NB4 (cell line): ENCODE measurements around the gene DTL.

ENCODE experiments used
- DNase-seq: peaks from one replicate; pipeline ENCODE4 v3.0.0; 2010; ENCODE audit warnings: low read depth
- H3K4me3 ChIP-seq: one replicate; pipeline ENCODE4 v1.5.1; 2011; ENCODE audit warnings: mild to moderate bottlenecking, low read depth, low read length, moderate library complexity
- CTCF ChIP-seq: IDR thresholded peaks from one replicate; pipeline ENCODE4 v1.5.1; 2012; ENCODE audit warnings: low read depth, low read length
- MAX ChIP-seq: IDR thresholded peaks from 2 replicates; pipeline ENCODE4 v1.6.1; 2011; ENCODE audit warnings: low read depth, low read length
- MYC ChIP-seq: IDR thresholded peaks from 2 replicates; pipeline ENCODE4 v1.6.1; 2011; ENCODE audit warnings: low read depth, low read length
- POLR2A ChIP-seq: IDR thresholded peaks from 2 replicates; pipeline ENCODE4 v1.6.1; 2011; ENCODE audit warnings: mild to moderate bottlenecking; ENCODE audit not compliant: insufficient read length; ENCODE audit errors: extremely low read depth

The DTL gene

GRCh38 chr1:212089560-212090163 lies 54.1 kb downstream of the DTL start:
- no peak overlapping the region for H3K4me3 ChIP-seq
- TF ChIP-seq CTCF (no peak), POLR2A (no peak), MYC (no peak), MAX (no peak)
- peak; percentile 22 for DNase-seq

- DNase-seq = no peak
- no peak overlapping the region for H3K4me3 ChIP-seq
- TF ChIP-seq CTCF = no peak
- no peak for TF ChIP-seq POLR2A
- TF ChIP-seq MYC = no peak
Observed at GRCh38 chr1:212091438-212092121, 56.0 kb downstream of the DTL start.

GRCh38 chr1:212097360-212097759 lies 61.8 kb downstream of the DTL start:
- no peak for DNase-seq
- no peak overlapping the region for H3K4me3 ChIP-seq
- TF ChIP-seq MAX = no peak
- no peak for TF ChIP-seq POLR2A
- TF ChIP-seq MYC = no peak
- TF ChIP-seq CTCF = no peak

GRCh38 chr1:212098310-212098709 lies 62.8 kb downstream of the DTL start:
- no peak for DNase-seq
- TF ChIP-seq MAX (no peak), POLR2A (no peak)
- H3K4me3 ChIP-seq = no peak overlapping the region

- no peak for DNase-seq
- TF ChIP-seq MAX (no peak), MYC (no peak), POLR2A (no peak), CTCF (no peak)
- H3K4me3 ChIP-seq = no peak overlapping the region
Observed at GRCh38 chr1:212098771-212099170, 63.2 kb downstream of the DTL start.

- DNase-seq = no peak
- TF ChIP-seq CTCF (no peak), POLR2A (no peak), MYC (no peak), MAX (no peak)
- no peak overlapping the region for H3K4me3 ChIP-seq
Observed at GRCh38 chr1:212101251-212101650, 65.7 kb downstream of the DTL start.
